Measurements from ENCODE around the gene AUNIP.

Gene AUNIP

DNA sequence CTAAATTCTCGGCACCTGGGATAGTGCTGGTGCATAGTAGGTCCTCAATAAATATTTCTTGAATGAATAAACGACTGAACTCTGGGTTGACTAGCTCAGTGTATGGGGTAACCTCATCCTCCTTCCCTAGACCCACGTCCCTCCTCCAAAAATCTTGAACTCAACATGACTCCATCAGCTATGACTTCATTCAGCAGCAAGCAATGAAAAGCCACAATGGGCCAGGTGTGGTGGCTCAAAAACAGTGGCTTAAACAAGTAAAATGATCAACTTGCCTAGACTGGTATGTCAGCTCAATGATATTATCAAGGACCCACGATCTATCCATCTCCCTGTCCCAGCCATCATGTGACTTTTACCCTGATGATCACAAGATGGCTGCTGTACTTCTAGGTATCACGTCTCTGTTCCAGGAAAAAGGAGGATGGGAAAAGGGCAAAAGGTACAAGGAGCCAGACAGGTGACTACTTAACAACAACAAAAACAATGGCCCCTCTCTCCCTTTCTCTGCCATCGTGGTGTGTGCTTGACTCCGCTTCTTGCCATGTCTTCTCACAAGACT is 29.2 kb upstream of the AUNIP start:
- DNase-seq: no peak

- DNase-seq: no peak
These were observed 26.3 kb upstream of the AUNIP start for GRCh38 chr1:25885602-25886001.

GRCh38 chr1:25881266-25881665 is 22.0 kb upstream of the AUNIP start:
- no peak for DNase-seq

GRCh38 chr1:25880518-25880917 is 21.3 kb upstream of the AUNIP start:
- no peak for DNase-seq

GRCh38 chr1:25879675-25880074 is 20.4 kb upstream of the AUNIP start:
- no peak for DNase-seq

GRCh38 chr1:25878690-25879089 is 19.4 kb upstream of the AUNIP start:
- no peak for DNase-seq

- DNase-seq: no peak
These were observed 17.9 kb upstream of the AUNIP start for GRCh38 chr1:25877155-25877554.

DNA sequence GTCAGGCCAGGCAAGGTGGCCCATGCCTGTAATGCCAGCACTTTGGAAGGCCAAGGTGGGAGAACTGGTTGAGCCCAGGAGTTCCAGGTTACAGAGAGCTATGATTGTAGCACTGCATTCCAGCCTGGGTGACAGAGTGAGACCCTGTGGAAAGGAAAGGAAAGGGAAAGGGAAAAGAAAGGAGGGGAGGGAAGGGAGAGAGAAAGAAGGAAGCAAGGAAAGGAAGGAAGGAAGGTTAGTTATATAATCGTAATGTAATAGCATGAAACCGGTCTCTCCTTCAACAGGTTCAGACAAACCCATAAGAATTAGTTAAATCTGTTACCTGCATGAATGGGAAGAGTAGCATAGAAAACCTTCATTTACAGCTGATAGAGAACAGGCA is 17.4 kb upstream of the AUNIP start:
- DNase-seq: no peak

GRCh38 chr1:25875856-25876692 is 16.8 kb upstream of the AUNIP start:
- DNase-seq: no peak

DNA sequence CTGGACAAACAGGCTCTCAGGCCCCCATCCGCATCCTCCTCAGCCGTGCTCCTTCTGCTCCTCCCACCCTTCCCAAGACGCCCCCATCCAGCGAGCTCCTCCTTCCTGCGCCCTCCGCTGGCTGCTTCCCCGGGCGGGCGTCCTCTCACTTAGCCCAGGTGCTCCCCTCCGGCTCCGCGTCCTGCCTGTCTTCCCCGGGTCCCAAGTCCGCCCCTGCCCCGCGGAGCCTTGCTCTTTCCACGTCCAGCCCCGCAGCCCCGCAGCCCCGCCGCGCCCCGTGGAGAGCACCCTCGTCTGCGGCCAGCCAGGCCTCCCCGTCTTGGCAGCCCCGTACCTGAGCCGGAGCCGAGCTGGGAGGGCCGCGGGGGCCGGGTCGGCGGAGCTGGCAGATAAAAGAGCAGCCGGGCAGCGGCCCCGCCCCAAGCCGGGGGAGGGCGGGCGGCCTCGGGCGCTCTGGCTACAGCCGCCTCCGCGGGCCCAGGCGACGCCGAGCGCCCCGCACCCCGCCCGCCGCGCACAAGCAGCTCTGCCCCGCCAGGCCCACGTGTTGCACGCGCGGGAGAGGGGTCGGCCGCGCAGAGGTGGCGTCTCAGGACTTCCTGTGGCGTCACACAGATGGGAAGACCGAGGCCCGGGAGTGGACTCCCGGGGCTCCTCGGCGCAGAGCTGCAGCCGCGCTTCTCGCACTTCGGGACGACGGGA is 16.0 kb upstream of the AUNIP start, which contains the start of gene PAQR7:
Gene PAQR7 (minus strand): TSS at position 555 of the 702 bp plus-strand sequence. CDS start 11,869 bp downstream, outside the sequence.
- DNase-seq: no peak

- DNase-seq: no peak
These were observed 15.4 kb upstream of the AUNIP start for GRCh38 chr1:25874635-25875153.

GRCh38 chr1:25874209-25874608 is 15.0 kb upstream of the AUNIP start:
- no peak for DNase-seq

DNA sequence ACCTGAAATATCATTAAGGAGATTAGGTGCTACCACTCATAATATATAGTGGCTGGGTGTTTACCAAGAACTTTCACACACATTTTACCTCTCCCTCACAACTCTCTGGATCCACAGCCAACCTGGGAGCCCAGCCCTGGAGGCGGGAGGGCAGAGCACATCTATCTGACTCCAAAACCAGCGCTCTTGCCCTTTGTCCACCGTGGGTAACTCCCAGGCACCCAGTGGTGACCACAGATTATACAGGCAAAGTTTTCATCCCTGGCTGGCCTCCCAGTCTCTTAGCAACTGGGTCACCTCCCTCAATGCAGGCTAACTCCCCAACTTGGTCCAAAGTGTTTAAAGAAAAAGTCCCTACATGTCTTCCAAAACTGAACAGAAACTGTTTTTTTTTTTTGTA is 13.9 kb upstream of the AUNIP start:
- DNase-seq: no peak

GRCh38 chr1:25872713-25873112 is 13.5 kb upstream of the AUNIP start:
- no peak for DNase-seq

DNA sequence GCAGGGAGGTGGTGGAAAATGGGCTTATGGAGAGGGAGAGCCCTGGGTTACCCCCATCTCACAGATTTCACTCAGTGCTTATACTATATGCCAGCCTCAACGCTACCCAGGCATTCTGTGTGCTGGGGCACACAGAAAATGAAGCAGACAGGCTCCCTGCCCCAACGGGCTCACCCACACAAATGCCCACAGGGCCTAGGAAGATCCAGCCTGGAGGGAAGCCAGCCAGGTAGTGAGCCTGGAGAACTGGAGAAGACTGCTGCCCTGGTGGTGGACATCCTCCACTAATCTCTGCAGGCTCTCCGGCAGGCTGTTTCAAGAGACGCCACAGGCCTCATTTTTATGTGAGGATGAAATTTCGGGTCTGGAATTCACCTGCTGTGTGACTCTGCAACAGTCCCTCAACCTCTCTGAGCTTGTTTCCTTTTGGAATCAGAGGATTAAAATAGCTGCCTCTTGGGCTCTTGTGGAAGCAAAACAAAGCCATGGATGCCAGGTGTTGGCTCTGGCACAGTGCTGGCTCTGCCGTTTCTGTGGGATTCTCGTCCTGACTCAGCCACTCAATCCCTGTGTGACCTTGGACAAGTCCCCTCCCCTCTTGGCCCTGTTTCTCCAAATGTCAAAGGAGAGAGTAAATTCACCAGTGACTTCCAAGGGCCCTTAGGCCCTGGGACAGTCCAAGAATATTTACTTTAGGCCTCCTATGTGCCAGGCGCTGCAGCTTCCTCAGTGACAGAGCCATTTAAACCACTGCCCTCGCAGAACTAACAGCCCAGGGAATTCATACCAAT is 12.6 kb upstream of the AUNIP start:
- DNase-seq: no peak

DNA sequence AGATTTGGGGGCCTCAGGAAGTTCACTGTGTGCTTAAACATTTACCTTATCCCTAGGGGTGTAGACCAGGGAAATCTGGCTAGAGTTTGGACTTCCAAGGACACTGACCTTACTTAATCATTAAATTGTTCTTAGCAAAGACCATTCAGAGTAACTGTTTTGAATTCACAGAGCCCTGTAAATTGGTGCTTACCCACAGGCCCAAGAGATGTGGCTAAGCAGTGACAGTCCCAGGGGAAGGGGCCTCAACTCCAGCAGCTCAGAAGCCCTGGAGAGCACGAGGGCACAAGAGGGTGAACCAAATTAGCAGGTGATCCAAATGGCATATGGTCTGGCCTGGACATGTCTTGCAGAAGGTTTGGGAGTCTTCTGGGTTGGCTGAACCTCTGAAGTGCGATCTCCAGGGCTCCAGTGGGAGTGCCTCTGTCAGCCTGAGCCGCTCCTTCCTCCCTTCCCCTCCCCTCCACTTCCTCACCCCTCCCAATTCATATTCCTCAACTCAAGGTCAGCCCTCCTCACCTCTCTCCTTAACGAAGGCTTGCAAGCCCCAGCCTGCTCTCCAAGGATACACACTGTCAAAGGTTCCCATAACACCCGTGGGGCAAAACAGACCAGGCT is 11.9 kb upstream of the AUNIP start:
- DNase-seq: no peak

- DNase-seq: no peak
These were observed 11.4 kb upstream of the AUNIP start for GRCh38 chr1:25870614-25871013.

DNA sequence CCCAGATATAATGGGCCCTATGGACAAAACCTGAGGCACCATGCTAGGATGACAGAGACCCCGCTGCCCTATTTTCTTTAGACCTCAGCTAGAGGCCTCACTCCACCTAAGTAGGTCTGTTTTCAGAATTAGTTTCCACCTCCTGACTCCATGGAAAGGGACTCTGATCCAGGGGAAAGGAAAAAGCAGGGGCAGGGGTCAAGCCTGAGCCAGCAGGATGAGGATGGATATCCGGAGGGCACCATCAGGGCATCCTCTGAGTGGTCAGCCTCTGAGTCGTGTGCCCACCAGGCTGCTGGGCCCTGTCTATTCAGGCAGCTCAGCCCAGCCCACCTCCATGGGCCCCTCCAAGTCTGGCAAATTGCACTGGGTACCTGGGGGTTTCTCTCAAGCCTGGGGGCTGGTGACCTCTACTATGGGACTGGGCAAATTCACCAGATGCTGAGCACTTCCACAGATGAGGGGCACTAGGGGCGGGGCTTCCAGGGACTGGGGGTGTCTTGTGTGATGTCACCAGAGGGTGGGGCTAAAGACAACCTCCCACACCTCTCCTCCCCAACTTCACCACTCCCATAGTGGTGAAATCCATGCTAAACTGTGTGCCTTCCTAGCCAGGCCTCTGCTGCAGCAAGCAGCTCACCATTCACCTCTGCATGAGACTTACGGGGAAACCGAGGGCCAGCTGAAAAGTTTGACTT is 10.8 kb upstream of the AUNIP start:
- DNase-seq: no peak

- no peak for DNase-seq
These were observed 8.1 kb upstream of the AUNIP start for GRCh38 chr1:25867210-25867991.

- DNase-seq: no peak
These were observed 7.0 kb upstream of the AUNIP start for GRCh38 chr1:25866288-25866687.

DNA sequence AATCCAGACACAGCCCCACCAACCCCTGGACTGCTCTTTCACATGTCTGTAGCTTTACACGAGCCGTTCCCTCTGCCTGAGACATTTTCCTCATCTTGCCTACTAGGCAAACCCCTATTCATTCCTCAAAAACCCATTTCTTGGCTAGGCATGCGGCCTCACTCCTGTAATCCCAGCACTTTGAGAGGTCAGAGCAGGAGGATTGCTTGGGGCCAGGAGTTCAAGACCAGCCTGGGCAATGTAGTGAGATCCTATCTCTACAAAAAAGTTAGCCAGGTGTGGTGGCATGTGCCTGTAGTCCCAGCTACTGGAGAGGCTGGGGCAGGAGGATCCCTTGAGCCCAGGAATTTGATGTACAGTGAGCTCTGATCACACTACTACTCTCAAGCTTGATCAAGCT is 5.2 kb upstream of the AUNIP start:
- no peak for DNase-seq
